ENCODE results near the gene AGAP4.
"Not testable (repeated sequence)": the region's sequence is repeated elsewhere in the genome, so short reads cannot be mapped to it uniquely, and the experiment has no call there.

DNA sequence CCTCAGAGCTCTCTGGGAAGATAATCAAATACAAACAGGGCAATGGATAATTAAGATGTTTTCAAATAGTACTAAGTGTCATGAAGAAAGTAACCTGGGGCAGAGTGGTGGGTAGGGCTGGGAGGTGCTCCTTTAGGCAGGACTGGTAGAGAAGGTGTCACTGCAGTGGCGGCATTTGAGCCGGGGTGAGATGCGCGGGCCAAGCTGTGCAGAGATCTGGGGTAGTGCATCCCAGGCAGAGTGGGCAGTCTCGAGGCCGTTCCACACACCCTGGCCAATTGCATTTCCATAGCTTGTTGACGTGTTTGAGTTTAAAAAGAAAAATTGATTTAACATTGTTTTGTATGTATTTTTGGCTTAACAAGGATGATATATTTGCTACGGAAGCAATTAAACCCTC, 57.3 kb downstream of the AGAP4 start:
- TF ChIP-seq, protein P1, sequence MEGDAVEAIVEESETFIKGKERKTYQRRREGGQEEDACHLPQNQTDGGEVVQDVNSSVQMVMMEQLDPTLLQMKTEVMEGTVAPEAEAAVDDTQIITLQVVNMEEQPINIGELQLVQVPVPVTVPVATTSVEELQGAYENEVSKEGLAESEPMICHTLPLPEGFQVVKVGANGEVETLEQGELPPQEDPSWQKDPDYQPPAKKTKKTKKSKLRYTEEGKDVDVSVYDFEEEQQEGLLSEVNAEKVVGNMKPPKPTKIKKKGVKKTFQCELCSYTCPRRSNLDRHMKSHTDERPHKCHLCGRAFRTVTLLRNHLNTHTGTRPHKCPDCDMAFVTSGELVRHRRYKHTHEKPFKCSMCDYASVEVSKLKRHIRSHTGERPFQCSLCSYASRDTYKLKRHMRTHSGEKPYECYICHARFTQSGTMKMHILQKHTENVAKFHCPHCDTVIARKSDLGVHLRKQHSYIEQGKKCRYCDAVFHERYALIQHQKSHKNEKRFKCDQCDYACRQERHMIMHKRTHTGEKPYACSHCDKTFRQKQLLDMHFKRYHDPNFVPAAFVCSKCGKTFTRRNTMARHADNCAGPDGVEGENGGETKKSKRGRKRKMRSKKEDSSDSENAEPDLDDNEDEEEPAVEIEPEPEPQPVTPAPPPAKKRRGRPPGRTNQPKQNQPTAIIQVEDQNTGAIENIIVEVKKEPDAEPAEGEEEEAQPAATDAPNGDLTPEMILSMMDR (IDR thresholded peaks at IDR 0.05) = not testable (repeated sequence)
- not testable (repeated sequence) for TF ChIP-seq EP300, POLR2A (IDR thresholded peaks at IDR 0.05)
